Adipocyte (in vitro differentiated cells): ENCODE results near the gene HDLBP.

Source experiments
- DNase-seq: peaks from one replicate; pipeline ENCODE4 v3.0.0-alpha.2; 2015; ENCODE audit warnings: low read depth
- H3K27me3 ChIP-seq: replicated peaks from 2 replicates; pipeline ENCODE4 v1.7.0; 2013; ENCODE audit warnings: mild to moderate bottlenecking, low read length, moderate library complexity; ENCODE audit not compliant: control insufficient read depth, insufficient read depth
- H3K36me3 ChIP-seq: 2 replicates; pipeline ENCODE4 v1.7.0; 2013; ENCODE audit warnings: low read length, mild to moderate bottlenecking, moderate library complexity; ENCODE audit not compliant: control insufficient read depth, insufficient read depth, severe bottlenecking
- H3K4me1 ChIP-seq: 2 replicates; pipeline ENCODE4 v1.7.0; 2013; ENCODE audit warnings: mild to moderate bottlenecking, low read length, moderate library complexity; ENCODE audit not compliant: control insufficient read depth, insufficient read depth
- H3K4me3 ChIP-seq: 2 replicates; pipeline ENCODE4 v1.7.0; 2013; ENCODE audit warnings: mild to moderate bottlenecking, low read length, moderate library complexity
- H3K9ac ChIP-seq: 2 replicates; pipeline ENCODE4 v1.7.0; 2013; ENCODE audit warnings: mild to moderate bottlenecking, low read length, moderate library complexity
- H3K9me3 ChIP-seq: 2 replicates; pipeline ENCODE4 v1.7.0; 2013; ENCODE audit warnings: mild to moderate bottlenecking, low read length, moderate library complexity; ENCODE audit not compliant: control insufficient read depth

Gene HDLBP

DNA sequence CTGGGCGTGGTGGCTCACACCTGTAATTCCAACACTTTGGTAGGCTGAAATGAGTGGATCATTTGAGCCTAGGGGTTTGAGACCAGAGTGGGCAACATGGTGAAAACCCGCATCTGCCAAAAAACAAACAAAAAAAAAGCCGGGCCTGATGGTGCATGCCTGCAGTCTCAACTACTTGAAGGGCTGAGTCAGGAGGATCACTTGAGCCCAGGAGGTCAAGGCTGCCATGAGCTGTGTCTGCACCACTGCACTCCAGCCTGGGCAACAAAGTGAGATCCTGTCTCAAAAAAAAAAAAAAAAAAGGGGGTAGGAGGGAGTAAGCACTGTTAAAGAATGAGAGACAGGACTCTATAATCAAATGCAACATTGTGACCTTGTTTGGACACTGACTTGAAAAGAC, 54.6 kb downstream of the HDLBP start:
- Histone ChIP-seq H3K4me1 (peaks cover 4% of the 10 kb centered on the region), H3K36me3 (peaks cover 98% of the 10 kb centered on the region), H3K4me3 (no peak overlapping the region), H3K27me3 (no peaks in the 10 kb centered on the region), H3K9me3 (no peaks in the 10 kb centered on the region), H3K9ac (no peak overlapping the region)
- DNase-seq: no peak

DNA sequence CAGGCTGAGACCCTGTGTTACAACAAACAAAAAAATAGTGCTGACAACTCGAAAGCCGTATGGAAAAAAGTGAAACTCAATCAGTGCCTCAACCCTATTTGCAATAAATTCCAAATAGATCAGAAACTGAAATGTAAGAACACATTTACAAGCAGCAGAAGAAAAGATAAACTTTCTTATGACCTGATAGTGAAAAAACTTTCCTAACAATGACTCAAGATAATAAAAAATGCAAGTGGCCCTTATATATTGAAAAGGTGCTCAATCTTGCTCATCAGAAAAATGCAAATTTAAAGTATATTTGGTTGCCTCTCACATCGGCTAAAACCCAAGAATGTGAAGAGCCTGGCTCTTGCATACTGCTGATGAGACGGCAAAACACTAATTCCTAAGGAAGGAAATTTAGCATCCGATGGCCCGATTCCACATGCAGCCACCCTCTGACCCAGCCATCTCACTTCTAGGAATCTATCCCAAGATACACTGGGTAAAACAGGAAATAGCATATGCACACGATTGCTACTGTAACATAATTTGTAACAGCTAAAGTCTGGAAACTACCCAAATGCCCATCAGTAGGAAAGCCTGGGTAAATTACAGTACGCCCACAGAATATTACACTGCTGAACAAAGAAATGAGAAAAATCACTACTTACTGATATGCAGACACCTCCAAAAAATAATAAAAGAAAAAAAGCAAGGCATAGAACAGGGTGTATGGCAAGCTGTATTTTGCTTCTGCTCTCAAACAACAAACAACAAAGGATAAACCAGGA, 56.8 kb downstream of the HDLBP start:
- DNase-seq: no peak
- Histone ChIP-seq H3K36me3 (peaks cover 98% of the 10 kb centered on the region), H3K4me1 (peaks cover 8% of the 10 kb centered on the region), H3K4me3 (no peak overlapping the region), H3K9me3 (no peaks in the 10 kb centered on the region), H3K9ac (peak overlapping the region; percentile 6), H3K27me3 (no peaks in the 10 kb centered on the region)

DNA sequence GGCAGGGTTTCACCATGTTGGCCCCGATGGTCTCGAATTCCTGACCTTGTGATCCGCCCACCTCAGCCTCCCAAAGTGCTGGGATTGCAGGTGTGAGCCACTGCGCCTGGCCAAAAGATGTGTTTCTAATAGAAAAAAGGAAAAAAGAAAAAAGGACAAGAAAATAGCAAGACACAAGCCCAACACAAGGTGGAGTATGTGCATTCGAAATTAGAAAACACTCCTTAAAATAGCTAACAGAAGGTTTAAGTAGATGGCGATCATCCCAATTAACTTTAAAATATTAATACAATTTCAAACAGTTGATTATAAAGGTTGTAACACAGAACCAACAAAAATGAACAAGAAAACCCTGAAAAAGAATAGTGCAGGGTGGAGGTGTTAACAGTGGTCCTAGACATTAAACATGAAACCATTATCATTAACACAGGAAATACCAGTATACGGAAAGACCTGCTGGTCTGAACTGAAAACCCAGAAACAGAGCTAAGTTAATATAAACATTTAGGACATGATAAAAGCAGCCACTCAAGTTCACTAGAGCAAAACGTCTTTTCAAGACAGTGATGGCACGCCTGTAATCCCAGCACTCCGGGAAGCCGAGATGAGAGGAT, 57.9 kb downstream of the HDLBP start:
- Histone ChIP-seq H3K4me1 (peaks cover 8% of the 10 kb centered on the region), H3K9ac (no peak overlapping the region), H3K36me3 (peaks cover 98% of the 10 kb centered on the region), H3K4me3 (no peak overlapping the region), H3K9me3 (no peaks in the 10 kb centered on the region), H3K27me3 (no peaks in the 10 kb centered on the region)
- DNase-seq: no peak

DNA sequence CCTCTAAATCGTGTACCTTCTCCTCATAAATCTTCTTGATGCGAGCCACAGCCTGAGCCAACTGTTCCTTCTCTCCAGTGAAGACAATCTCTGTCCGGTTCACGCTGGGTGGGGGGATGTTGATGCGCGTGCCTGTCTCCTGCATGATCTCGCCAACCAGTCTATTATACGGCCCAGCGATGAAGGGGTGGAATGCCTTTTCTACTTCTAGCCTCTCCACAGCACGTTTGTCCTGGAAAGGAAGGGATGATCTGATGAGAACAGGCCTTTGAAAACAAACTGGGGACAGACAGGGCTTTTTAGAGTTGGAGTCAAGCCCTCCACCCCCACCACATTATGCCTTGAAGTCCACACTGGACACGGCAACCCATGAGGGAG, 59.3 kb downstream of the HDLBP start:
- Histone ChIP-seq H3K36me3 (peaks cover 98% of the 10 kb centered on the region), H3K9me3 (no peaks in the 10 kb centered on the region), H3K27me3 (no peaks in the 10 kb centered on the region), H3K9ac (no peak overlapping the region), H3K4me1 (peaks cover 8% of the 10 kb centered on the region), H3K4me3 (no peak overlapping the region)
- no peak for DNase-seq

DNA sequence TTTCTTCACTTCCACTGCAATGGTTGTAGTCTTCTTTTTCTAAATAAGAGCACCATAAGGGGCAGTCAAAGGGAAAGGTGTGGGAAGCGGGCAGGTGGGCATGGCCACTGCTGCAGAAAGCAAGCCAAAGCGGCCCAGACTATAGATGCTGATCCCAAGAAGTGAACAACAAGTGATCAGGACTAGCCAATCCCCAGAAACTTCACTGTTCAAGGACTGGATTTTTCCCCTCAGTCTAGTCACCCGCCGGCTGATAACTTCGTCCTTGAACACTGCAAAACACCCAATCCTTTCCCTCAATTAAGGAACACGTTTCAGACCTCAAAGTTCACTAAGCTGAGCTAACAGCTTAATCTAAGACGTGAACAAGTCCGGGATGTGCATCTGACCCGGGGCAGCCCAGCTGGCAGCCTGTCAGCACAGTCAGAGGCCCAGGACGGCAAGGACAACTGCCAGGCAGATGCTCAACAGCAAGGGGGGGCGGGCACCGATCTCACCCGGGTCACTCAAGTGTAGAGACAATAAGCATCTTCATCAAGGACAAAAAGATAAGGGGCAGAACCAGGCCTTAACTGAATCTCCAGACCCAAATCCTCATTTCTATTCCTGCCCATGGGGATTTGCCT, 59.8 kb downstream of the HDLBP start:
- Histone ChIP-seq H3K9me3 (no peaks in the 10 kb centered on the region), H3K27me3 (no peaks in the 10 kb centered on the region), H3K36me3 (peaks cover 98% of the 10 kb centered on the region), H3K4me1 (peaks cover 8% of the 10 kb centered on the region), H3K9ac (no peak overlapping the region), H3K4me3 (no peak overlapping the region)
- DNase-seq: no peak

DNA sequence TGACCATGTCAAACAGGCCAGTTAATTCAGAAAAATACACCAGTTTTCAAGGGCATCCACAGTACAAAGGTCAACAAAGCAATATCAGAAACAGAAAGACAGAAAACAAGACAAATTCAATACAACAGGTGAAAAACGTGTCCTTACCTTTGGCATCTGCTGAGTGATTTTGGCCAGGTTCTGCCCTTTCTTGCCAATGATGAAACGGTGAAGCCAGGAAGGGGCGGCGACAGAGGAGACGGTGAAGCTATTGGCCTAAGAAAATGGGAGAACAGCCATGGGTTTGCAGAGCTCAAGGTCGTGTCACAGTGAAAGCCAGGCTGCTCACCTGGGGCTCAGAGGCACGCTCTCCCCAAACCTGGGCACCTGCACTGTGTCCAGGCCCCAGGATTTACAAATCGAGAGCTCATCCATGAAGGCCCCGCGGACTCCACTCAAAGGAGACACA, 60.5 kb downstream of the HDLBP start:
- peaks cover 98% of the 10 kb centered on the region for H3K36me3 ChIP-seq
- H3K4me3 ChIP-seq: no peak overlapping the region
- H3K27me3 ChIP-seq: no peaks in the 10 kb centered on the region
- no peak for DNase-seq
- no peak overlapping the region for H3K9ac ChIP-seq
- H3K9me3 ChIP-seq: no peaks in the 10 kb centered on the region
- H3K4me1 ChIP-seq: peaks cover 8% of the 10 kb centered on the region

DNA sequence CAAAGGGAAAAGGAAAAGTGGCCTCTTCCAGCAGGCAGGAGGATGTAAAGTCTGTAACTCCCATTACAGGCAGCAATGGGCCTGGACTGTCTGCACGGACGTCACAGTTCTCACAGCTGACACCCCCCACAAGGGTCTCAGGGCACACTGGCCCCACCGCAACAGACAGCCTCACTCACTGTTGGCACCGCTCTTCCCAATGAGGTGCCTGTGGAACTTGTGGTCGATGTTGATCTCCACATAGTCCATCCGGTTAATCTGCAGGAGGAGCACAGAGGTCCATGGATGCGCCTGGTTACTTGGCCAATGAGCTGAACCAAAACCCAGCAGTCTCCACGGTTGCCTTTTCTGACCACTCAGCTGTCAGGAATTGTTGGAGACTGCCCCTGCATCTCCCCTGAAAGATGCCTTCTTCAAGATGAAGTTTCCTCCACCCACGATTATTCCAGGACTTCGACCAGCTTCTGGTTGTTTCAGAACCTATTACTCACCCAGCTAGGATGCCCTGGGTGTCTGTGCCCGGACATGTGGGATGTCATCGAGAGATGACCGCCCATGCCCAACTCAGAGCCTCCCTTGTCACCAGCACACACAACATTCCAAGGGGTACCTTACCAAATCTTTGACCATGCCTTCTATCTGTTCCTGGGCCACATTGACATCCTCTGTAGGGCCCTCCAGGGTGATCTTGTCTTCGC, 62.5 kb downstream of the HDLBP start:
- peaks cover 4% of the 10 kb centered on the region for H3K4me1 ChIP-seq
- H3K9ac ChIP-seq: no peak overlapping the region
- H3K9me3 ChIP-seq: no peaks in the 10 kb centered on the region
- DNase-seq: no peak
- peaks cover 100% of the 10 kb centered on the region for H3K36me3 ChIP-seq
- H3K4me3 ChIP-seq: no peak overlapping the region
- H3K27me3 ChIP-seq: no peaks in the 10 kb centered on the region

DNA sequence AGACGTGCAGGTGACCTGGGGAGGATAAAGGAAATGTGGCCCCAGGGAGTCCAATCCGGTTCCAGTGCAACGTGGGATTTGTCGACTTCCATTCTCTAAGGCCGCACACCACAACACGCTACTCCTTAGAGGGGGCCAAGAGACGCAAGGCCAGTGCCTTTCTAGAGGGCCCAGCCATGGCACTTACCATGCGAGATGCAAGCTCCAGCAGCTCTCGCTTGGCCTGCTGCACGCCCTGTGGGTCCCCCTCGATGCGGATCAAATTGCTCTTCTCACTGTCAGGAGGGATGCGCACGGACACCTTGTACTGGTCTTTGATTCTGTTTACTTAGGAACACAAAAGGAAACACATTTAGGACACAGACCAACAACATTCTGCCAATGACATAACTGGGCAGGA, 65.8 kb downstream of the HDLBP start:
- no peak overlapping the region for H3K4me3 ChIP-seq
- H3K9me3 ChIP-seq: no peaks in the 10 kb centered on the region
- DNase-seq: no peak
- H3K4me1 ChIP-seq: no peaks in the 10 kb centered on the region
- H3K36me3 ChIP-seq: peaks cover 100% of the 10 kb centered on the region
- no peaks in the 10 kb centered on the region for H3K27me3 ChIP-seq
- H3K9ac ChIP-seq: no peak overlapping the region

DNA sequence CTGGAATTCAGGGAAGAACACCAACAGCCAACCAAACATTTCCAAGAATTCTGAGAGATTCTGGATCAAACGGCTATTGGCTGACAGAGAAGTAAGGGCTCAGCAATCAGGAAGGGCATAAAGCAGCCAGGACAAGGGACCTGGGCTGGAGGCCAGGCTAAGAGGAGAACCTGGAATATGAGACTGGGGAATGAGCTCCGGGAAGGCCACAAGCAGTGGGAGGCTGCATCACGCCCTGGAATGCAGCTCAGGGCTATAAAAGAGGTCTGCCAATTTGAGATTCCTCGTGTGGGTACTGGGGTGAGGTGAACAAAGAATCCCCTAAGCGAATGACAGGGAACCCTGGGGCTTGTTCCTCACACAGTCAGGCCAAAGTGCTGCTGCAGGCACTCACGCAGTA, 66.6 kb downstream of the HDLBP start:
- Histone ChIP-seq H3K27me3 (no peaks in the 10 kb centered on the region), H3K4me1 (no peaks in the 10 kb centered on the region), H3K9me3 (no peaks in the 10 kb centered on the region), H3K4me3 (no peak overlapping the region), H3K36me3 (peaks cover 100% of the 10 kb centered on the region), H3K9ac (no peak overlapping the region)
- DNase-seq: no peak

DNA sequence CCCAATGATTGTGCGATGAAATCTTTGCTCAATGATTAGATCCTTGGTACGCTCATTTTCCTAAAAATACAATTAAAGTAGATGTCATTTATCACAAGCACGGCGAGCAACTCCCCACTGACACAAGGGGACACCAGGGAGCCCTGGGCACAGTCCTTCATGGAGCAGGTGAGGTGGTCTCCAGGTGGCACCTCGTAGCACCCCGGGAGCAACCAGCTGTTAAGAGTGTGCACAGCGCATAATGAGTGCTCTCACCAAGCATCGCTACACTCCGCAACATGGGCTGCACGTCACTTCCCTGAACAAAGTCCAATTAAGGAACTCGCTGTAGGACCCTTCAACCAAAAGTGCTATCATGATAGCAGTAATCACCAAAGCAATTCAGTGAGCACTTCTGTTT, 67.2 kb downstream of the HDLBP start:
- Histone ChIP-seq H3K27me3 (no peaks in the 10 kb centered on the region), H3K4me1 (no peaks in the 10 kb centered on the region), H3K4me3 (no peak overlapping the region), H3K9ac (no peak overlapping the region), H3K9me3 (no peaks in the 10 kb centered on the region), H3K36me3 (peaks cover 100% of the 10 kb centered on the region)
- DNase-seq: no peak

DNA sequence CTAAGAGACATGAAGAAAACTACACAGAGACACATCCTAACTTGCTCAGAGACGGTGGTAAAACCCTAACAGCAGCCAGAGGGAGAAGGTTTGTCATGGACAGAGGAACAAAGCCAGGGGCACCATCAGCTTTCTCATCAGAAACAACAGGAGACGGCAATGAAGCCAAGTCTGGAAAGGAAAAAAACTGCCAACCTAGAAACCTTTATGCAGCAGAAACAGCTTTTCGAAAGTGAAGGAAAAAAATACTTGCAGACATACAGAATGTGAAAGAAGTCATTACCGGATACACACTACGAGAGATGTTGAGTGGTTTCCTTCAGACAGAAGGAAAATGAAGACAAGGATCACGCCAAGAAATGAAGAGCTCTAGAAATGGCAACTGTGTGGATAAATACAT, 71.1 kb downstream of the HDLBP start:
- DNase-seq: no peak

More for the DNA sequence above, 71.1 kb downstream of the HDLBP start:
- no peaks in the 10 kb centered on the region for H3K4me1 ChIP-seq
- no peaks in the 10 kb centered on the region for H3K9me3 ChIP-seq
- H3K4me3 ChIP-seq: no peak overlapping the region
- H3K27me3 ChIP-seq: no peaks in the 10 kb centered on the region
- H3K9ac ChIP-seq: no peak overlapping the region
- peaks cover 98% of the 10 kb centered on the region for H3K36me3 ChIP-seq
